ENCODE data around the gene PCSK2.

Gene PCSK2

GRCh38 chr20:17262786-17263185 is 35.9 kb downstream of the PCSK2 start:
- DNase-seq: no peak

- no peak for DNase-seq
Observed at GRCh38 chr20:17273717-17274116, 46.9 kb downstream of the PCSK2 start.

DNA sequence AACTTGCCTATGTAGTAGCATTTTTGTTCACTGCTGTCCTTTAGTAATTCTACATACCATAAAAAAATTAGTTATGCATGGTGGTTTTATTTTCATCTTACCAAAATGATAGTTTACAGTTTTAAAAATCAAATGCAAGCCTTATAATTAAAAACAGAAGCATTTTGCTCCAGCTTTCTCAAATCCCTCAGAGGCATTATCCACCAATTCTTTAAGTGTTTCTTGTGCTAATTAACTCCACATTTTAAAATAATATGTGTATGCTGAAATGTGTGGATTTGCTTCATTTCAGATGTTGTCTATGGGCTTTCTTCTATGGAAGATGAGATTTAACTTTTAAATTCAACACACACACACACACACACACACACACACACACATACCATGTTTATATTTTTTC is 49.3 kb downstream of the PCSK2 start:
- no peak for DNase-seq

DNA sequence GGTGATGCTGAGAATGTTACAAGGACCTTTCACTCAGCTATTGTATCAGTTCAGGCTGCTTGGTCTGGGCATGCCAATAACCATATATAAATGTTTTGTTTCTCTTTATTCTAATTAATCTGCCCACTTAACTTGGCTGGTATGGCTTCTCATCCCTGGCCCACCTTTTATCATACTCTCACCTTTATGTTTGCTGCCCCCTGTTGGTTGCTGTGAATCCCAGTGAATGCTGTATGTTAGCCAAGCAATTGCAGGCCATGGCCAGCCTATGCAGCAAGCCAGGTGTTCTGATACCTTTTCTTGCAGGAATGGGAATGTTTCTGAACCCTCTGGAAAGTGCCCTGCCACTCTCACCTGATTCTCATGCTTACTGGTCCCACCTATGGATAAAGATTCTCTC is 54.6 kb downstream of the PCSK2 start:
- DNase-seq: no peak

DNA sequence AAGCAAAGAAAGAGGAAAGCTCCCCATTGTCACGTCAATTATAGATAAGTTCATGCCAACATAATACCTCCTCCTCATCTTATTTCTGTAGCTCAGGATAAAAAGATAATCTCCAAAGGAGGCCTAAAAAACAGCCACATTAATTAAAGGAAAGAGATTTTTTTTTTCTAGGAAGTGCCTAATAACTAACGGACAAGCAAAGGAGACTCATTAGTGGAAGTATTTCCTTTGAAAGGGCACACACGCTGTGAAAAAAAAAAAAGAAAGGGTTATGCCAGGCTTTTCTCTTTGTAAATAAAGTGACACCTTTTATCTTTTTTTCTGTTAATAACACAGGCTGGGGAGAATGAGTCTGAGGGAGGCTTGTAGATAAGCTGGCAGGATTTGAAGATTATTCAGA is 55.7 kb downstream of the PCSK2 start:
- no peak for DNase-seq

DNA sequence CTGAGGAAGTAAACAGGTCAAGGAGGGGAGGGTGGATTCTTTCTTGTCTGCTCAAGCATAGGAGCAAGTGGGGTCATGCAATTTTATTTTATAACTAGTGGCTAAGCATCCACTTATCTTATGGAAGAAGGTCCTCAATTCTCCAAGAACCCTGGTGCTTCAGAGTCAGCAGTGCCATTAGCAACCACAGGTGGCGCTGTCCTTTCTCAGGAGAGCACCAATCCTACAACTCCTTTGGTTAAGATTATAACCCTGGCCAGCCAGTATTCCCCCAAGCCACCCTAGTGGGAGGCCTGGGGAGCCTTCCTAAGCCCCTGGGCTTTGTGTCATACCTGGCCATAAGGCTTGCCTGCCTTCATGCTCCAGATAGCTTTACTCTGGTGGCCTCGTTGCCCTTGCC is 60.7 kb downstream of the PCSK2 start:
- no peak for DNase-seq

DNA sequence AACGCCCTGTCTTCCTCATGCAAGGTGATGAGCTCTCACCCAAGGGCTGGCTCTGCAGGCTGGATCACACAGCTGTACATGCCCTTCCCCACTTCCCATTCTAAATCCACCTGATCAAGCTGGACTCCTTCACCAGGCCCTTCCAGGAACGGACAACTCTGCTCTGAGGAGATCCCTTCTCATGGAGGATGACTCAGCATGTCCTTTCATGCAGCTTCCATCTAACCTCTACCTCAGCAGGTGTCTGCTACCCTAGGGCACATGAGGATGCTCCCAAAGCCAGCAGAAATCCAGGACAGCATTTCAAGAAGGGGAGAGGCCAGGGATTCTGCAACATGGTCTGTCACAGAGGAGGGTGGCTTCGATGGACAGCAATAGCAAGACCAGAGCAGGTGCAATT is 61.2 kb downstream of the PCSK2 start:
- no peak for DNase-seq

DNA sequence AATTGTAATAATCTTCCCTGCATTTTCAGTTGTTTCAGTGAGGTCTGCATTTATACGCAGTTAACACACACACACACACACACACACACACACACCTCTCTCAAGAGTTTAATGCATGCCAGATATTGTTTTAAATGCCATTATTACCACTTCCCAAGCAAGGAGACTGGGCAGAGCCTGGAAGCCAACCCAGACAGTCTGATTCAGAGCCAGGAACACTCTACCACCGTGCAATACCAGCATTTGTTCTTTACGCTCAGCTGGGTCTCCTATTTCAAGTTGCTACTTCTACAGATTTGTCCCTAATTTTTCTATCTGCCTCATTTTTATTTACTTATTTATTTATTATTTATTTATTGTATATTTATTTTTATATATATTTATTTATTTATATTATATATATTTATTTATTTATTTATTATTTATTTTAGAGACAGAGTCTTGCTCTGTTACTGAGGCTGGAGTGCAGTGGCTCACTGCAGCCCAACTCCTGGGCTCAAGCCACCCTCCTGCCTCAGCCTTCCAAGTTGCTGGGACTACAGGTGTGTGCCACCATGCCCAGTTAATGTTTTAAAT is 68.4 kb downstream of the PCSK2 start:
- DNase-seq: no peak

DNA sequence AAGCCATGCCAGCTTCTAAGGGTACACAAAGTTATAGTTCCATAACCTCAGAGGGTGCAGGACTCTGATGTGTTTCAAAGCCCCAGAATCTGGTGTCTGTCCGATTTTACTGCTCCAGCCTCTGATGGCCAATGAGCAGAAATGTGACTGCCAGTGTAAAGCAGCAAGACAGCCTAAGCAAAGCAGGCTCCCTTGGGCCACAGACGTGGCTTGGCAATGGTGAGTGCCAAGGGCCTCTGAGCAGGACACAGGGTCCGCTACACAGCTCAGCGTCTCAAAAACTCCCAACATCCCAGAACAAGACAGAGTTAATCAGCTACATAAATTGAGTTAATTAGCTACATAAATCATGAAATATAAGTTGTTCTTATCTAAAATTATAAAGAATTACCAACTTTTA is 69.2 kb downstream of the PCSK2 start:
- DNase-seq: no peak

DNA sequence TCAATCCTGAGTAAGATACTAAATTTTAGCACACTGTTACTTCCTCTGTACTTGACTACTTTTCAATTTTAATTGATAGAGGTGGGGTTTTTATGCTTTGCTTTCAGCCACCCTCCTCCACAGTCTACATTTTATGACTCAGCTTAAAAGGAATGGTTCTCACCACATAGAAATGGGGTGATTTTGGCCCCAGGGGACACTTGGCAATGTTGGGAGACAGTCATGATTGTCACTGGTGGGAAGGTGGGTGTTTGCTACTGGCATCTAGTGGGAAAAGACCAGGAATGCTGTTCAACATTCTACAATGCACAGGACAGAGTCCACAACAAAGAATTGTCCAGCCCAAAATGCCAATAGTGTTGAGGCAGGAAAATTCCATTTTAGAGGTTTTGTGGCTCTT is 71.3 kb downstream of the PCSK2 start:
- DNase-seq: no peak

- DNase-seq: no peak
Observed at GRCh38 chr20:17298751-17299150, 71.9 kb downstream of the PCSK2 start.

DNA sequence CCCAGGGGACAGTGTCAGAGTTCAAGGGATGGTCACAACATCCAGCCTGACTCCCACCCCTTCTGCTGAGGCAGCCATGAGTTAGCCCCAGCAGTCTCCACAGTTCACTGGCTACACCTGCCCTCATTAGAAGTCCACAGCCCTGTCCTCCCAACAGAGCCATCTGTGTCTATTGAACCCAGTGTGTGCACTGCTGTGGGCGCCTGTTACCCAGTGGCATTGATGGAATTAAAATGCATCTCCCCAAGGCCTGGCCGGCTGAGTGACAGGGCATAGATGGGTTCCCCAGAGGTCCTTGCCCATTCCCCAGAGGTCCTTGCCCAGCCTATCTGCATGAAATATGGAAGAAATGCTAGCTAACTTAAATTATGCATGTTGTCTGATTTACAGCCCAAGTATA is 73.3 kb downstream of the PCSK2 start:
- no peak for DNase-seq

- no peak for DNase-seq
Observed at GRCh38 chr20:17304774-17305173, 77.9 kb downstream of the PCSK2 start.

DNA sequence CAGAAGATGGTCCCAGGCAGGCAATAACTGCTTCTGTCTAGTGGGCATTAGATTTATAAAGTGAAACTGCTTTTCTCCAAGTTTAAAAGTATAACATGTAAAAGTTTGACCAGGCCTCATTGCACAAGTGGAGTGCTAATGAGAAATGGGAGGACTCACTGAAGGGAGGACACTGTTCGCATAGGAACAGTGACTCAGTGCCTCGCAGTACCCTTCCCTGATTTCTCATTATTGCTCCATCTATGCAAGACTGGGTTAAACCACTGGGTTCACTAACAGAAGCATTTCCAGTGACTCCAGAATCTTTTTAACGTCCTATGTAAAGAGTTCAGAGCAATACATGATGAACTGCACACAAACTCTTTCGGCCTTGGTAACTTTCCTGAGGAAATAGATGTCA is 79.6 kb downstream of the PCSK2 start:
- DNase-seq: no peak

DNA sequence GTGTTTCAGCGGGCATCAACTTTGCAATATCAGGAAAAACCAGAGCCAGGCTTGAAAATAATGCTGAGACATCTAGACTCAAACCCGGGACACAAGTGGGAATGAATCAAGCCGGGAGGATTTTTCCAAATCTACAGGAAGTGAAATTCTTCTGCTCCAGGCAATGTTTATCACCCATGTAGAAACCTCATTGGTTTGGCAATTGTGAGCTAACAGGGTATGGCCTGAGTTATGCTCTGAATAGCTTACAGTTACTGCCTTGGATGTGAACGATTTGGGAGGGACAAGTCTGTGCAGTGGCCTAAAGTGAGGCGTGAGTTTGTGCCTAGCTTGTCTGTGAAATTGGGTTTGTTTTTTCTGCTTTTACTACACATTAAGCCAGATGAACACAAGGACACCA is 87.4 kb downstream of the PCSK2 start:
- no peak for DNase-seq

DNA sequence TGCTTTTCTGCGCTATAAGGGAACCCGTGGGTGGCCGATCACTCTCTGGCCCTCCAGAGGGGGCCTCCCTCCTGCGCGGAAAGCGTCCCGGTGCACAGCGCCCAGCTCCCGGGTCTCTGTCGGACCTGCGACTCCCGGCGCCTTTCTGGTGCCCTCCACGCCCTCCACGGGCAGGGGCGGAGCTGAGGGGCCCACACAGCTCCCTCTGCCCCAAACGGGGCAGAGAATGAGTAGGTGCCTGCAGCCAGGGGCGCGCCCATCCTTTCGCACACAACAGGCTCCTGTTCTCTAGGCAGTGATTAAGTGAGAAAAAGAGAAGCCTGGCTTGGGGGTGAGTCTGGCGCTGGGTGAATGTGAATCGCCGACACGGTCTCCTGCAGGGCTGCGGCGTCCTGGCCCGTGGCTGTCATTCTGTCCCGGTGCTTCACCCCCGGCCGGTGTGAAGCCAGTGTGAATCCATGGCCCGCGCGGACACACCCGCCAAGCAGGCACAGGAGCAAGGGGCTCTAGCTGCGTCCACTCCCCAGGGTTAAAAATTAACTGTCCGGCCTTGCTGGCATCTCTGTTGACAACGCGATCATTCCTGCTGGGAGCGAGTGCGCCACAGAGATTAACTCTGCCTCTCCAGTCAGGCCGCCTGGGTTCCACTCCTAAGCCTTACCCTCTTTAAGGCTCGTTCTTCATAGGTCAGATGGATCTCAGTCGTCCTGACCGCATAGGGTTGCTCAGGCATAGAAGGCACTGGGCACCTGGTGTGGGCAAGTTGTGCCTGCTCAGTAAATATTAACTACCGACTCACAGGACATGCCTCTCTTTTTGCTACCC is 88.8 kb downstream of the PCSK2 start:
- no peak for DNase-seq

- DNase-seq: no peak
Observed at GRCh38 chr20:17316316-17317038, 89.6 kb downstream of the PCSK2 start.

DNA sequence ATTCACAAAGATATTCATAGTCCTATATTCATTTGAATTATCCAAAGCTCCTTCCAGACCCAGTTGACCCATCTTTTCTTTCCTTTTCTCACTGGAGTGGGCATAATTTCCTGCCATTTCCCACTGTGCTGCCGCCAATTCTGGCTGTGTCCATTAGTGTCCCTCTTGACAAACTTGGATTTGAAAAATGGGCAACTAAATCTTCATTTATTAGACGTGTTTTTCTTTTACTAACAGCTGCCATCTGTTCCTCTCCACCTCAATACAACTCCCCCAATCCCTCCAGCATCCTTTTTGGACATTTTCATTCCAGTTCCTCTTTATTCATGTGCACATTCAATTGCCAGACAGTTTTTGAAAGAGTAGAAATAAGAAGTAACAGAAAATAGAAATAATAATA is 90.5 kb downstream of the PCSK2 start:
- no peak for DNase-seq

DNA sequence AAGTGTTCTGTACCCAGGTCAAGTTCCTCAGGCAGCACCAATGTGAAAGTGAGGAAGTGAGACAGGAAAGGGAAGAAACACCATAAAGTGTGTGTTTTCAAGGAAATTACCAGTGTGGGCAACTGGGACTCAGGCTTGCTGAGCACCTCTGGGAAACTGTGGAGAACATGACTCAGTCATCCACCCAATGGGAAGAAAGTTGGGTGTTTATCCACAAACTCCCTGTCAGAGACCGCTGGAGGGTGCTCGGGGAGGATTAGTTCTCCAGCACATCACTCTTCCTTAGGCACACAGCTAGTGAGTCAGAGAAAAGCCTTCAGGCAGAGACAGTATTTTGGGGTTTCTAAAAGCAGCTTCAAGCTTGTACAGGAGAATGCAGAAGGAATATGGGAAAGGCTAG is 93.6 kb downstream of the PCSK2 start:
- no peak for DNase-seq

- DNase-seq: no peak
Observed at GRCh38 chr20:17326096-17326495, 99.3 kb downstream of the PCSK2 start.

GRCh38 chr20:17327185-17328148 is 100.6 kb downstream of the PCSK2 start:
- no peak for DNase-seq

- no peak for DNase-seq
Observed at GRCh38 chr20:17334932-17335331, 108.1 kb downstream of the PCSK2 start.

GRCh38 chr20:17339000-17339399 is 112.2 kb downstream of the PCSK2 start:
- DNase-seq: no peak
